Measurements from ENCODE around the gene RCL1. TPM values are rescaled to one million over a fixed set of nuclear protein-coding genes. Genes with fewer than 3 reads are reported as not detected.
"Not testable (repeated sequence)": the region's sequence is repeated elsewhere in the genome, so short reads cannot be mapped to it uniquely, and the experiment has no call there.

RCL1 gene
- total and polyA plus RNA-seq, 2 donors (not counting 3 experiments of a cell fraction or from before 2014, with no cell fraction given): 12.9 to 13.2 TPM

DNA sequence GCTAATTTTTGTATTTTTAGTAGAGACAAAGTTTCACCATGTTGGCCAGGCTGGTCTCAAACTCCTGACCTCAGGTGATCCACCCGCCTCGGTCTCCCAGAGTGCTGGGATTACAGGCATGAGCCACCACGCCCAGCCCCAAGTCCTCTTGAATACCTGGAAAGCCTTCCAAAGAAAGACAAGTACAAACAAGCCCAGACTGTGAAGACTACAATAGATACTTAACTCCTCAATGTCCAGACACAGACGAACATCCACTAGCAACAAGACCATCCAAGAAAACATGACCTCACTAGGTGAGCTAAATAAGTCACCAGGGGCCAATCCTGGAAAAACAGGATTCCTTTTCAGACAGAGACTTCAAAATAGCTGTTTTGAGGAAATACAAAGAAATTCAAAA is 9.6 kb upstream of the RCL1 start:
- H3K9me1 ChIP-seq (replicated peaks; ENCODE audit: control insufficient read depth, extremely low read depth, insufficient read depth, low read length); H3K9me3 ChIP-seq (replicated peaks; ENCODE audit: control insufficient read depth, insufficient read depth, low read length); H3K4me2 ChIP-seq (ENCODE audit: insufficient read depth, low read length); H3K4me1 ChIP-seq (ENCODE audit: control insufficient read depth, extremely low read depth, insufficient read depth, low read length); intact Hi-C loops (cut with micrococcal nuclease); DNase-seq (ENCODE audit: low read depth, low spot score); dilution Hi-C loops (cut with MboI; ENCODE audit: extremely low pct_ligation_motif_present, low sequenced_read_pairs); H2AFZ ChIP-seq (ENCODE audit: low read depth, low read length); BruUV-seq (replicated peaks); H3K4me3 ChIP-seq (replicated peaks in 1 of 3; ENCODE audit: insufficient read depth in 1 of 3, low read depth in 1 of 3, low read length in 3 of 3); POLR2A ChIA-PET; H4K20me1 ChIP-seq (replicated peaks; ENCODE audit: control insufficient read depth, extremely low read depth, insufficient read depth, low read length); H3K27me3 ChIP-seq (ENCODE audit: control insufficient read depth in 2 of 2, insufficient read depth in 2 of 2, low read length in 2 of 2); H3K79me2 ChIP-seq (ENCODE audit: control insufficient read depth, insufficient read depth, low read length); FAIRE-seq; H3K27ac ChIP-seq (ENCODE audit: insufficient read depth, low read depth, low read length); H3K36me3 ChIP-seq (ENCODE audit: control insufficient read depth in 2 of 2, extremely low read depth in 1 of 2, insufficient read depth in 2 of 2, low read length in 2 of 2); H3K9ac ChIP-seq (replicated peaks; ENCODE audit: extremely low read depth, insufficient read depth, low read length): not testable (repeated sequence)
- CTCF ChIA-PET: interaction anchor here (0.6 to 0.7 kb wide), 2 partner anchors 38 to 1318 kb away, joined by 3 to 4 read pairs; no protein-coding TSS in a partner anchor

DNA sequence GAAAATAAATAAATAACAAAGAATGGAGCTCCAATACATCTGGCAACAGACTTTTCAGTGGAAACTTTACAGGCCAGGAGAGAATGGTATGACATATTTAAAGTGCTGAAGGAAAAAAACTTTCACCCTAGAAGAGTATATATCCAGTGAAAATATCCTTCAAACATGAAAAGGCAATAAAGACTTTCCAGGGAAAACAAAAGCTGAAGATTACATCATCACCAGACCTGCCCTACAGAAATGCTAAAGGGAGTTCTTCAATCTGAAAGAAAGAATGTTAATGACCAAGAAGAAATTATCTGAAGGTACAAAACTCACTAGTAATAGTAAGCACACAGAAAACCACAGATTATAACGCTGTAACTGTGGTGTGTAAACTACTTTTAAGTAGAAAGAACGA is 8.3 kb upstream of the RCL1 start:
- POLR2A ChIA-PET: no interaction called here
- no peak for FAIRE-seq

More for the DNA sequence above, 8.3 kb upstream of the RCL1 start:
- no peak overlapping the region for H3K27ac ChIP-seq (ENCODE audit: insufficient read depth, low read depth, low read length)
- no peak overlapping the region for H2AFZ ChIP-seq (ENCODE audit: low read depth, low read length)
- H3K9ac ChIP-seq (replicated peaks; ENCODE audit: extremely low read depth, insufficient read depth, low read length): no peak overlapping the region
- no peak for TF ChIP-seq MAX (IDR thresholded peaks at IDR 0.05; ENCODE audit: insufficient read depth, insufficient read length)
- TF ChIP-seq MYC (IDR thresholded peaks at IDR 0.05; ENCODE audit: low read depth, low read length): no peak
- TF ChIP-seq POLR2A (IDR thresholded peaks at IDR 0.05; ENCODE audit: low read depth, low read length): no peak
- TF ChIP-seq FOS (IDR thresholded peaks at IDR 0.05; ENCODE audit: borderline replicate concordance, insufficient read depth, low read length): no peak
- TF ChIP-seq JUN (IDR thresholded peaks at IDR 0.05; ENCODE audit: borderline replicate concordance, insufficient read depth, insufficient read length, low read depth): no peak
- no peak for TF ChIP-seq EZH2 (IDR thresholded peaks at IDR 0.05; ENCODE audit: borderline replicate concordance, low read depth, low read length, severe bottlenecking)
- no peak for TF ChIP-seq GATA2 (IDR thresholded peaks at IDR 0.05; ENCODE audit: insufficient read depth, insufficient read length, low read depth, low read length)
- TF ChIP-seq, protein P1, sequence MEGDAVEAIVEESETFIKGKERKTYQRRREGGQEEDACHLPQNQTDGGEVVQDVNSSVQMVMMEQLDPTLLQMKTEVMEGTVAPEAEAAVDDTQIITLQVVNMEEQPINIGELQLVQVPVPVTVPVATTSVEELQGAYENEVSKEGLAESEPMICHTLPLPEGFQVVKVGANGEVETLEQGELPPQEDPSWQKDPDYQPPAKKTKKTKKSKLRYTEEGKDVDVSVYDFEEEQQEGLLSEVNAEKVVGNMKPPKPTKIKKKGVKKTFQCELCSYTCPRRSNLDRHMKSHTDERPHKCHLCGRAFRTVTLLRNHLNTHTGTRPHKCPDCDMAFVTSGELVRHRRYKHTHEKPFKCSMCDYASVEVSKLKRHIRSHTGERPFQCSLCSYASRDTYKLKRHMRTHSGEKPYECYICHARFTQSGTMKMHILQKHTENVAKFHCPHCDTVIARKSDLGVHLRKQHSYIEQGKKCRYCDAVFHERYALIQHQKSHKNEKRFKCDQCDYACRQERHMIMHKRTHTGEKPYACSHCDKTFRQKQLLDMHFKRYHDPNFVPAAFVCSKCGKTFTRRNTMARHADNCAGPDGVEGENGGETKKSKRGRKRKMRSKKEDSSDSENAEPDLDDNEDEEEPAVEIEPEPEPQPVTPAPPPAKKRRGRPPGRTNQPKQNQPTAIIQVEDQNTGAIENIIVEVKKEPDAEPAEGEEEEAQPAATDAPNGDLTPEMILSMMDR (IDR thresholded peaks at IDR 0.05; ENCODE audit: extremely low read depth in 1 of 2, insufficient read depth in 1 of 2, low read depth in 1 of 2, low read length in 2 of 2): no peak
- no peak for TF ChIP-seq POLR2AphosphoS5 (IDR thresholded peaks at IDR 0.05; ENCODE audit: insufficient read depth, low read depth, low read length)
- no peaks in the 10 kb centered on the region for H3K9me3 ChIP-seq (replicated peaks; ENCODE audit: control insufficient read depth, insufficient read depth, low read length)
- H3K9me1 ChIP-seq (replicated peaks; ENCODE audit: control insufficient read depth, extremely low read depth, insufficient read depth, low read length): no peaks in the 10 kb centered on the region
- CTCF ChIA-PET: interaction anchor here (0.6 to 1.1 kb wide), 3 partner anchors 13 to 816 kb away, joined by 3 to 5 read pairs (median 3); no protein-coding TSS in a partner anchor
- H3K36me3 ChIP-seq (ENCODE audit: control insufficient read depth in 2 of 2, extremely low read depth in 1 of 2, insufficient read depth in 2 of 2, low read length in 2 of 2): no peaks in the 10 kb centered on the region
- no peaks in the 10 kb centered on the region for H4K20me1 ChIP-seq (replicated peaks; ENCODE audit: control insufficient read depth, extremely low read depth, insufficient read depth, low read length)
- intact Hi-C loops (cut with micrococcal nuclease): no loop called here
- H3K4me1 ChIP-seq (ENCODE audit: control insufficient read depth, extremely low read depth, insufficient read depth, low read length): no peaks in the 10 kb centered on the region
- no peak overlapping the region for H3K4me3 ChIP-seq (replicated peaks in 1 of 3; ENCODE audit: insufficient read depth in 1 of 3, low read depth in 1 of 3, low read length in 3 of 3)
- DNase-seq (ENCODE audit: low read depth, low spot score): no peak
- no TSS peak for BruUV-seq (replicated peaks)
- no peak overlapping the region for H3K4me2 ChIP-seq (ENCODE audit: insufficient read depth, low read length)
- dilution Hi-C loops (cut with MboI; ENCODE audit: extremely low pct_ligation_motif_present, low sequenced_read_pairs): no loop called here
- H3K27me3 ChIP-seq (ENCODE audit: control insufficient read depth in 2 of 2, insufficient read depth in 2 of 2, low read length in 2 of 2): no peaks in the 10 kb centered on the region
- H3K79me2 ChIP-seq (ENCODE audit: control insufficient read depth, insufficient read depth, low read length): no peaks in the 10 kb centered on the region

Data from endothelial cell of umbilical vein (primary cell).